Fibroblast of skin of left quadriceps (primary cell): ENCODE measurements around the gene NFXL1.
A peak's percentile ranks its signal among the peaks of the same experiment; 100 is the strongest.

Source experiments
- DNase-seq, 2 experiments: peaks; one replicate each; pipeline ENCODE4 v3.0.0-alpha.2; 2013; ENCODE audit warnings: low read depth in 2 of 2

The NFXL1 gene

DNA sequence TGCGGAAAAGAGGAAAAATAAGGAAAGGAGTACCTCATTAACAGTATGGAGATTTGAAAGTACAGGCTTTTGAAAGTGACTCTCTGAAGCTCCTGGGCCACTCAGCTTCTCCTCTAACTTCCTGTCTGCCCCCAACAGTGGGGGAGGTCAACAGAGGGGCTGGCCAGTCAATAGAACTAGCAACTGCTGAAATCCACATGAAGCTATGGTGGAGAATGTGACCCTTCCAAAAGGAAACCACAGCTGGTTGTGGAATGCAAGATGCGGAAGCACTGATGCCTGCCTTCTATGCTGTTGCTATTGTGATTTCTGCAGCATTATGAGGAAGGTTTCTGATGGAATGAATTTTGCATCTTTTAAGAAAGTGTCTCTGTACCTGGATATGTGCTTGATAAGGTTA lies 78.9 kb downstream of the NFXL1 start:
- no peak for DNase-seq

- no peak for DNase-seq
Measured at GRCh38 chr4:47831026-47831679, 83.2 kb downstream of the NFXL1 start.

- DNase-seq: no peak
Measured at GRCh38 chr4:47830265-47831025, 83.9 kb downstream of the NFXL1 start.

DNA sequence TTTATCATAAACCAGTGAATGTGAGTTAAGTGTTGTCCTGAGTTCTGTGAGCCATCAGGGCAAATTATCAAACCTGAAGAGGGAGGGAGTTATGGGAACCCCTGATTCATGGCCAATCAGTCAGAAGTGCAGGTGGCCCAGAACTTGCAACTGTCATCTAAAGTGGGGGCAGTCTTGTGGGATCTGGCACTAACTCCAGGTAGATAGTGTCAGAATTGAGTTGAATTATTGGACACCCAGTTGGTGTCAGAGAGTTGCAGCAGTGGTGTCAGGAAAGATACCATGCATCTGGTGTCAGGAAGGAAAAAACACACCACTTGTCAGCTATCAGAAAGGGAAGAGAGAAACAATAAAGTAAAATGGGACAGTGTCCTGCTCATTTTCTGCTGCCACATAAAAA lies 84.9 kb downstream of the NFXL1 start:
- DNase-seq: no peak

DNA sequence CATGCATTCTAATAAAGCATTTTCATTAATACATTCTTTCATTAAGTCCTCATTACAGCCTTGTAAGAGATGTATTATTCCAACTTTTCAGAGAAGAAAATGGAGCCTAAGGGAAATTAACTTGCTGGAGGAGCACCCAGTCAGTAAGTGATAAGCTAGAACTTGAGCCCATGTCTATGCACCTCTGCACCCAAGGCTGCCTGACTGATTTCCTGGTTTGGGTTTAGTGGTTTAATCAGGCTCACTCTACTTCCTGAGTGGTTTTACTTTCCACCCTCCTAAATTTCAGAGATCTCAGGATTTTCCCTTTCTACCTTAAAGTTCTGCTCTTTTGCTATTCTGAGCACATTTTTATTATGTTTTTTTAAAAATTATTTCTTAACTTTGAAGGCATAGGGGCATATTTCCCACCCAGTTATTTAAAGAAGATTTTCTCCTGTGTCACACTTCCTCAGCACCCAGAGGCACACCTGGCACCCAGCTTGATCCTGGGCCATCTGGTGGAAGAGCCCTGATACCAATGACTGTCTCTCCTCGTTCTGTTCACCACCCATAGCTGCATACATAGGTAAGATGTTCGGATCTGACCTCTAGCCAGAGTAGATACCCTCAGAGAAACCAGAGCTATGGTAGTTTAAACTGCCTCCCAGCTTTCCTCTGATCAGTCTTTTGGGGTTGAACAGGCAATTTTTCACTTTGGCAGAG lies 86.9 kb downstream of the NFXL1 start:
- no peak for DNase-seq

DNA sequence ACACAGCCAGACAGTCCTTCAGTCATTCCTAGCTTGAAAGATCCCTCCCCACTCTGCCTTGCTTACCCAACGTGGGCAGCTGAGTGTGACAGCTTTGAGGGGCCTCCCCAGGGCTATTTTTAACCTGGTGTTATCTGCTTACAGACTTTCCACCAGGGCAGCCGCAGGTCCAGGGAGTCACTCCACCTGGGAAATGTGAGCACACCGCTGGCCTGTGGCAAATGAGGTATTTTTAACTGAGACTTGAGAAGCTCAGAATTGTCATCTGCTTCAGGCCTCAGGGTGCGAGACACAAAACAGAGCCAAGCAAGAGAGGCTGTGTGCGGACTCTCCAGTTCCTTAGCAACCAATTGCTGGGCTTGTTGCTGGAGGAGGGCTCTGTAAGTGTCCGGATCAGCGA lies 89.5 kb downstream of the NFXL1 start:
- no peak for DNase-seq

- no peak for DNase-seq
Measured at GRCh38 chr4:47819178-47819577, 95.2 kb downstream of the NFXL1 start.

DNA sequence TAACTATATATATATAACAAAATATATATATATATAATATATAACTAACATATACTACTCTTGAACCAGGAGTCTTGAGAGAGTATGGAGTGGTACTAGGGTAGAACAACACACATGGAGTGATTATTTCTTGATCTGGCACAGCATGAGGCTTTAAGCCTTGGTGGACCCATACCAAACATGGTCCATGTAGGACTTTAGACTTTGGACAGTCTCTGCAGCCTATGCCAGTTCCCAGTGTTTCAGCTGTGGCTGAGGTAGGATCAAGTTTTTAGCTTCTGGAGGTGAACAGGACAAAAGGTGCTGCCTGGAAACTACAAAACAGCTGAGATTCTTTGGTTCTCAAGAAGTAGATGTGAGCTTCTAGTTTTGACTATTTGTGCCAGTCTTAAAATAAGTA lies 97.1 kb downstream of the NFXL1 start:
- DNase-seq: no peak

- no peak for DNase-seq
Measured at GRCh38 chr4:47816748-47817147, 97.6 kb downstream of the NFXL1 start.

DNA sequence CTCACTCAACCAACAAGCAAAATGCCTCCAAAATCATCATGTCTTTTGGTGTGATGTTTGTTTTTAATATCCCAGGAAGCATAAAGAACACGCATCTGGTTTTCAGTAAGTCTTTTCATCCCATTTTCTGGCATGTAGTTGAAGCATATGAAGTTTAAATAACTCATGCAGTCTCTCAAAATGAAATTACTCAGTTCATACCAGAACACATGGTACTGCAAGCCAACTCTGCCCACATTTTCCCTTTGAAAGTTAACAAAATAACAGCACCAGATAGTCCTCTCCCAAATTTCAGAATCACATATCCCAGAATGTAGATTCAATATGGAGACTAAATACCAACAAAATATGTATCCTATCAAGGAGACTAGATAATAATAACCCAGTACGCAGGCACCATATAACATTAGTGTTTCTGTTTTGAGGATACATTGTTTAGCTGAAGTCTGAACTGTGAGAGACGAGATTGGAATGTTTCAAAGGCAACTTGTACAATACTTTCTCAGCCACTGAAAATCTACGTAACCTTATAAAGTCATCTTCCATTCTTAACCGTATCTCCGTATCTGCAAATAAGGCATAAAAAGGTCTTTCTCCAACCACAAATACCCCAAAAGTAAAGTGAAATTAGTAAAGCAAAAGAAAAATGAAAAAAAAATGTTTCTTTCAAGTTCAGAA lies 99.6 kb downstream of the NFXL1 start:
- DNase-seq: peak in 1 of 2 experiments; percentile 34

- no peak for DNase-seq
Measured at GRCh38 chr4:47809654-47810203, 104.7 kb downstream of the NFXL1 start.

DNA sequence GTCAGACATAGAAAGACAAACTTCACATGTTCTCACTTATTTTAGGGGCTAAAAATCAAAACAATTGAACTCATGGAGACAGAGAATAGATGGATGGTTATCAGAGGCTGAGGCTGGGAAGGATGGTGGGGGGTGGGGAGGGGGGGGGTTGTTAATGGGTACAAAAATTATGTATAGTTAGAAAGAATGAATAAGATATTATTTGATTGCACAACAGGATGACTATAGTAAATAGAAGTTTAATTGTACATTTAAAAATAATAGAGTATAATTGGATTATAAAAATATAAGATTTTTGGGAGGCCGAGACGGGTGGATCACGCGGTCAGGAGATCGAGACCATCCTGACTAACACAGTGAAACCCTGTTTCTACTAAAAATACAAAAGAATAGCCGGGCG lies 109.8 kb downstream of the NFXL1 start:
- no peak for DNase-seq

DNA sequence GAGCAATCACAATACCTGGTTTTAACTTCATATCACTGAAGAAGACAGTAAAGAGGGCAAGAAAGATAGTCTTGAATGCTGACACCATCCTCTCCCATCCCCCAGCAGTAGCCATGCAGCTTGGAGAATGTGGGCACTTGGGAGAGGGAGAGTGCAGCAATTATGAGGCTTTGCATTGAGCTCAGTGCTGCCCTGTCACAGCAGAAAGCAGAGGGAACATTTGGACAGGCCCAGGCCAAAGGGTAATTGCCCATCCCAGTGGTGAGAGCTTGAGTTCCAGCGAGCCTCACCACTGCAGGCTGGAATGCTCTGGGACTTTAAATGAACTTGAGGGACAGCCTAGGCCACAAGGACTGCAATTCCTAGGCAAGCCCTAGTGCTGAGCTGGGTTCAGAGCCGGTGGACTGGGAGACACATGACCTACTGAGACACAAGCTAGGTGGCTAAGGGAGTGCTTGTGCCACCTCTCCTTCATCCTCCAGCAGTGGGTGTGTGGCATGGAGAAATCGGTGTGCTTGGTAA lies 112.8 kb downstream of the NFXL1 start:
- DNase-seq: no peak

DNA sequence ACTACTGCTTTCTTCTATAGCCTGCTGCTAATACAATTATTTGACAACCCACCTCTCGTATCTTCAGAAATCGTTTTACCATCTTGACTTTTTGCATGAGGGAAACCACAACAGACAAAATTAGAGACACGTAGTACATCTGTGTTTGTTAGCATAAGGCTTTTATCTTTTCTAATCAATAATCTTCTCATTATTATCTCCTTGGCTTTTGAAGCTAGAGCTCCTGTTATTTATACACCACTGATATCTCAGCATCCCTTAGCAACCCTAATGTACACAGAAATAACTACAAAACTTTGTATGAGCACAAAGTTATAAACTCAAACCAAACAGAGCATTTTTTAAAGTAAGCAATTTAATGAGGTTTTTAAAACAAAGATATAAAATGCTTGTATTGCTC lies 116.2 kb downstream of the NFXL1 start:
- no peak for DNase-seq
